GM06990 (cell line): ENCODE data around the gene EVPL.

Experiments used
- DNase-seq: peaks from one replicate; pipeline ENCODE4 v3.0.0-alpha.2; 2011; ENCODE audit not compliant: insufficient read length; ENCODE audit errors: extremely low read depth
- H3K27me3 ChIP-seq: replicated peaks from 2 replicates; pipeline ENCODE4 v1.6.0; 2011; ENCODE audit warnings: low read length; ENCODE audit not compliant: control insufficient read depth, insufficient read depth
- H3K36me3 ChIP-seq: 2 replicates; pipeline ENCODE4 v1.5.1; 2011; ENCODE audit warnings: low read length; ENCODE audit not compliant: control insufficient read depth, insufficient read depth
- H3K4me3 ChIP-seq: replicated peaks from 2 replicates; pipeline ENCODE4 v1.5.1; 2011; ENCODE audit warnings: low read depth, mild to moderate bottlenecking, control low read depth, low read length
- CTCF ChIP-seq: IDR thresholded peaks from 2 replicates; pipeline ENCODE4 v1.5.1; 2011; ENCODE audit warnings: low read length, control low read depth, mild to moderate bottlenecking, inconsistent platforms; ENCODE audit not compliant: insufficient read depth, poor library complexity, severe bottlenecking

EVPL gene

DNA sequence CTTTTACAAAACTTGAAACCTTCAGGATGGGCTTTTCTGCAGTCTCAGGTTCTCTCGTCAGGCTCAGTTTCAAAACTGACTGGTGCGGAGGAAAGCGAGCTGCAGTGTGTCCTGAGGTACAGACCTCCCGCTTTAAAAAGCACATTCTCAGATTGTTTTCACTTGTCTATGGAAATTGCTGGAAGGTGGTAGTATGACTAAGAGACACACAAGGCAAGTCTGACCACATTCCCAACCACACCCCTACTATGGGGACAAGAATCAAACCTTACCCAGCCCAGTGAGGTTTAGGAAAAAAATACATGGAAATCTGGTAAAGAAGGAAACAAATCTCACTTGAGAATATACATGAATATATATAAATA is 27.0 kb upstream of the EVPL start:
- Histone ChIP-seq H3K27me3 (no peaks in the 10 kb centered on the region), H3K36me3 (peaks cover 24% of the 10 kb centered on the region), H3K4me3 (no peak overlapping the region)
- DNase-seq = no peak
- TF ChIP-seq CTCF = no peak

GRCh38 chr17:76053246-76054111 is 26.4 kb upstream of the EVPL start:
- Histone ChIP-seq H3K36me3 (peaks cover 23% of the 10 kb centered on the region), H3K4me3 (no peak overlapping the region), H3K27me3 (no peaks in the 10 kb centered on the region)
- no peak for DNase-seq
- TF ChIP-seq CTCF = no peak

DNA sequence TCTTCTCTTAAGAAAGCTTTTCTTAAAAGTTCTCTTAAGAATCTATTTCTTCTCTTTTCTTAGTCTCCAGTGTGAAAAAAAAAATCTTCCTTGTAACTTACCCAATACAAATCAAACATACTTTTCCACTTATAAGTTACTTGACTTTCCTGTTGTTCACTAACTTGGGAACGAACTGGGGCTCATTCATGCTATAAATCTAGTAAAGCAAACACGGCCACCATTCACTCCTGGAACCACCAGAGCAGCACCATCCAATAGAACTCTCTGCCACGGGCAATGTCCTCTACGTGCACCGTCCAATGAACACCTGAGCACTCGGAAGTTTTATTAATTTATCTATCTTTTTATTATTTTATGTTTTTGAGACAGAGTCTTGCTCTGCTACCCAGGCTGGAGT is 24.5 kb upstream of the EVPL start:
- TF ChIP-seq CTCF = no peak
- Histone ChIP-seq H3K27me3 (no peaks in the 10 kb centered on the region), H3K4me3 (no peak overlapping the region), H3K36me3 (peaks cover 24% of the 10 kb centered on the region)
- DNase-seq = no peak

DNA sequence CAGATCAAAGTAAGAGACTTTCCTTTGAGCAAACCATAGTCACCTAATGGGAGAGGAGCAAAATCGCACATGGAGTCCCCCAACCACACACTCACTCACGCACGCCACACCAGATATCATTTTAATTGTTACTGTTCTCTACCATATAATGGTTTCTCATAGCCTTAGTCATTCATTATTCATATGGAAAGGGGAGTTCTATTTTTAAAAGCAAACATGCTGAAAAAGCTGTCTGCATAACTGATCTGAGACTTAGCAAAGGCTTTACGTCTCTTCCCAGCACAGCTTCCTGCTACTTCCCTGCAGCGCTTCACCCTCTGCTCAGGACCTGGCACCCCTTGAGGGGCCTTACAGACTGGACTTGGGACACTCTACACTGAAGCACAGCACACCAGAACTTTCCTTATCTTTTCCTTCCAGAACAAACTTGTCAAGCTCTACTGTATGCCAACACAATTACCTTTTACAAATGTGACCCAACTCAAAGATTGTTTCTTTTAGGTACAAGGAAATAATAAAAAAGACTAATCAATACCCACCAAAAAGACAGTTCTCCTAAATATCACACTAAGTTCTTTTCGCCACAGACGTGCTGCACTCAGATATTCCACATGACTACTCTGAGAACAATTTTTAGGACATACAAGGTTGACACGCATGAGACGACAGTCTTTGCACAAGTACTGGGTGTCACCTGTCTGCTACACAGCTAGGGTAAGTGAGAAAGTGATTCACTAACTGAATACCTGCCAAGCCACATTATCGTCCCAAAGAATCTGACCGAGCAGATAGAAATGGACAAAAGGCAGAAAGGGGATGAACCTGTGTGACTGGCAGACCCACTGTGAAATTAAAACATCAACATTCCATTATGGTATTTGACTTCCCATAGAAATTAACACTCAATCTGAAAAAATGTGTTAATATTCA is 23.7 kb upstream of the EVPL start:
- peaks cover 23% of the 10 kb centered on the region for H3K36me3 ChIP-seq
- no peak for DNase-seq
- no peak for TF ChIP-seq CTCF
- no peak overlapping the region for H3K4me3 ChIP-seq
- no peaks in the 10 kb centered on the region for H3K27me3 ChIP-seq

- H3K36me3 ChIP-seq = peaks cover 28% of the 10 kb centered on the region
- no peaks in the 10 kb centered on the region for H3K27me3 ChIP-seq
- no peak for TF ChIP-seq CTCF
- DNase-seq = no peak
- no peak overlapping the region for H3K4me3 ChIP-seq
These were observed 22.9 kb upstream of the EVPL start for GRCh38 chr17:76049836-76050537.
